Neural progenitor cell (in vitro differentiated cells): ENCODE measurements around the gene TBL2. TPM values are rescaled to one million over a fixed set of nuclear protein-coding genes. Genes with fewer than 3 reads are reported as not detected.

Experiments
- DNase-seq: peaks from one replicate; pipeline ENCODE4 v3.0.0-alpha.2; 2016; ENCODE audit warnings: low spot score
- H2AFZ ChIP-seq: fragments of 200-600 bp; sonication (generic); replicated peaks from 2 replicates; pipeline ENCODE4 v1.6.1; 2016; ENCODE audit warnings: antibody characterized with exemption
- H3F3A ChIP-seq: fragments of 200-600 bp; sonication (generic); 2 replicates; pipeline ENCODE4 v1.6.1; 2016; ENCODE audit warnings: antibody characterized with exemption, low read depth
- H3K27ac ChIP-seq: fragments of 200-600 bp; sonication (generic); 2 replicates; pipeline ENCODE4 v1.5.1; 2016; ENCODE audit warnings: mild to moderate bottlenecking
- H3K27me3 ChIP-seq: fragments of 200-600 bp; sonication (generic); 2 replicates; pipeline ENCODE4 v1.6.1; 2016; ENCODE audit warnings: mild to moderate bottlenecking, moderate library complexity
- H3K36me3 ChIP-seq: fragments of 200-600 bp; sonication (generic); 2 replicates; pipeline ENCODE4 v1.5.1; 2016
- H3K4me1 ChIP-seq: fragments of 200-600 bp; sonication (generic); 2 replicates; pipeline ENCODE4 v1.6.1; 2016; ENCODE audit warnings: mixed run types
- H3K4me2 ChIP-seq: fragments of 200-600 bp; sonication (generic); 2 replicates; pipeline ENCODE4 v1.6.1; 2016
- H3K4me3 ChIP-seq: fragments of 200-600 bp; sonication (generic); 2 replicates; pipeline ENCODE4 v1.5.1; 2016
- H3K79me2 ChIP-seq: fragments of 200-600 bp; sonication (generic); 2 replicates; pipeline ENCODE4 v1.6.1; 2016; ENCODE audit warnings: low read depth
- H3K9ac ChIP-seq: fragments of 200-600 bp; sonication (generic); 2 replicates; pipeline ENCODE4 v1.6.1; 2016
- H3K9me3 ChIP-seq: fragments of 200-600 bp; sonication (generic); 2 replicates; pipeline ENCODE4 v1.5.1; 2016; ENCODE audit warnings: low read depth
- H4K20me1 ChIP-seq: fragments of 200-600 bp; sonication (generic); 2 replicates; pipeline ENCODE4 v1.6.1; 2016; ENCODE audit warnings: low read depth
- H3K27ac Mint-ChIP-seq: 3 replicates; pipeline ENCODE4 v1.8.0; 2021; ENCODE audit warnings: mixed read lengths
- H3K27me3 Mint-ChIP-seq: 2 replicates; pipeline ENCODE4 v1.8.0; 2022; ENCODE audit warnings: low read depth, mild to moderate bottlenecking, inconsistent platforms, moderate library complexity, mixed read lengths; ENCODE audit not compliant: insufficient read depth
- H3K36me3 Mint-ChIP-seq: 3 replicates; pipeline ENCODE4 v1.8.0; 2021; ENCODE audit warnings: mixed read lengths
- H3K4me1 Mint-ChIP-seq: 3 replicates; pipeline ENCODE4 v1.8.0; 2021; ENCODE audit warnings: mixed read lengths
- H3K4me3 Mint-ChIP-seq: 3 replicates; pipeline ENCODE4 v1.8.0; 2021; ENCODE audit warnings: mild to moderate bottlenecking, moderate library complexity, mixed read lengths
- H3K9me3 Mint-ChIP-seq: 3 replicates; pipeline ENCODE4 v1.8.0; 2020; ENCODE audit warnings: mixed read lengths
- CTCF ChIP-seq: fragments of 200-600 bp; sonication (generic); IDR thresholded peaks from 2 replicates; pipeline ENCODE4 v1.5.1; 2017; ENCODE audit warnings: antibody characterized with exemption, mild to moderate bottlenecking
- EZH2 ChIP-seq: fragments of 200-600 bp; sonication (generic); IDR thresholded peaks from 2 replicates; pipeline ENCODE4 v1.6.1; 2017; ENCODE audit warnings: antibody characterized with exemption, mild to moderate bottlenecking, moderate library complexity
- EZH2phosphoT487 ChIP-seq: fragments of 200-600 bp; sonication (generic); IDR thresholded peaks from 2 replicates; pipeline ENCODE4 v1.6.1; 2017; ENCODE audit warnings: antibody characterized with exemption
- total RNA-seq: library from RNA; depleted of rRNA; stranded (reverse); fragments of >200 nt; gene quantifications from 2 replicates; pipeline ENCODE4 v1.2.3, GENCODE V29; 2015; ENCODE audit warnings: low replicate concordance

Gene TBL2
- total RNA-seq, 1 donor from 2014 or later = 29.0 TPM

DNA sequence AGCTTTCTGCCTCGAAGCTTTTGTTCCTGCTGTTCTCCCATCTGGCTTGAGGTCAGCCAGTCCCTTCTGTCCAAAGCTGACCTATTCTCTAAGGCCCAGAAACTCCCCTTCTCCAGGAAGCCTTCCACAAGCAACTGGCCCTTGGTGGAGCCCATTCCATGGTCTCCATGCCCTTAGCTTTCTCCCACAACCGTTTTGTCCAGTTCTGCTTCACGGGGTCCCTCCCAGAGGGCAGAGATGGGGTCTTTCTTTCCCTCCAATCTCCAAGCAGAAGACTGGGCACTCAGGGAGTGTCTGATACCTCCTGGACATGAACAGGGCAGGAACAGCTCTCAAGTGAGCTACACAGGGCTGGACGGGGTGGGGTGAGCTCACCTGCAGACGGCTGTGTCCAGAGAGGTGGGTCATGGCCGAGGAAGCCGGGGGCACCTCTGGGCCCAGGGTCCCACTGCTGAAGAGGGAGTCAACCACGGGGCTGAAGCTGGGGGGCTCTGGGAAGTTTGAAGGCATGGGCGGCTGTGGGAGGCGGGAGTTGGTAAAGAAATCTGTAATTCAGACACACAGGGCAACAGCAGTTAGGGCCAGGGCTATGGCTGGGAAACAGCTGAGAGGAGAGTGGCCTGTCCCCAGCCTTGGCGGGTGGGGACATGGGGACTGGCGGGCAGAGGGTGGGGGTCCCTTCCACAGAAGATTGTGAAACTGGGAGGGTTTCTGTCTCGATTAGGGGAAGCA lies 20.9 kb upstream of the TBL2 start:
- Histone ChIP-seq H3K36me3 (no peaks in the 10 kb centered on the region), H3K4me2 (no peak overlapping the region), H3K9me3 (no peaks in the 10 kb centered on the region), H2AFZ (no peak overlapping the region), H3K27me3 (no peaks in the 10 kb centered on the region), H3K4me3 (no peak overlapping the region), H3K4me1 (peaks cover 17% of the 10 kb centered on the region), H3K9ac (no peak overlapping the region), H3F3A (no peaks in the 10 kb centered on the region), H4K20me1 (no peaks in the 10 kb centered on the region), H3K79me2 (no peaks in the 10 kb centered on the region), H3K27ac (no peak overlapping the region)
- no peaks in the 10 kb centered on the region for H3K4me1 Mint-ChIP-seq
- no peak for DNase-seq
- H3K36me3 Mint-ChIP-seq = no peaks in the 10 kb centered on the region
- no peaks in the 10 kb centered on the region for H3K9me3 Mint-ChIP-seq
- H3K4me3 Mint-ChIP-seq = no peak overlapping the region
- no peak overlapping the region for H3K27ac Mint-ChIP-seq
- TF ChIP-seq CTCF (no peak), EZH2phosphoT487 (no peak), EZH2 (no peak)
- peaks cover 14% of the 10 kb centered on the region for H3K27me3 Mint-ChIP-seq

GRCh38 chr7:73597978-73598782 lies 19.8 kb upstream of the TBL2 start:
- H3K9me3 ChIP-seq = no peaks in the 10 kb centered on the region
- peak overlapping the region; percentile 2 for H3K4me3 Mint-ChIP-seq
- H3K9ac ChIP-seq = no peak overlapping the region
- no peak for TF ChIP-seq CTCF
- no peak for TF ChIP-seq EZH2phosphoT487
- H3K27me3 ChIP-seq = no peaks in the 10 kb centered on the region
- H3K79me2 ChIP-seq = no peaks in the 10 kb centered on the region
- H3K4me2 ChIP-seq = no peak overlapping the region
- no peak overlapping the region for H2AFZ ChIP-seq
- peaks cover 14% of the 10 kb centered on the region for H3K27me3 Mint-ChIP-seq
- H3K4me1 ChIP-seq = peaks cover 13% of the 10 kb centered on the region
- no peak for DNase-seq
- H4K20me1 ChIP-seq = no peaks in the 10 kb centered on the region
- H3K27ac Mint-ChIP-seq = no peak overlapping the region
- no peak overlapping the region for H3K4me3 ChIP-seq
- no peaks in the 10 kb centered on the region for H3K4me1 Mint-ChIP-seq
- no peaks in the 10 kb centered on the region for H3K36me3 Mint-ChIP-seq
- H3K36me3 ChIP-seq = no peaks in the 10 kb centered on the region
- H3F3A ChIP-seq = no peaks in the 10 kb centered on the region
- H3K9me3 Mint-ChIP-seq = no peaks in the 10 kb centered on the region
- no peak overlapping the region for H3K27ac ChIP-seq

- H3K36me3 Mint-ChIP-seq = no peaks in the 10 kb centered on the region
- no peaks in the 10 kb centered on the region for H3K4me1 Mint-ChIP-seq
- Histone ChIP-seq H3K27me3 (no peaks in the 10 kb centered on the region), H3K36me3 (no peaks in the 10 kb centered on the region), H2AFZ (no peak overlapping the region), H3K4me1 (peaks cover 11% of the 10 kb centered on the region), H3K4me3 (no peak overlapping the region), H3F3A (no peaks in the 10 kb centered on the region), H3K9me3 (no peaks in the 10 kb centered on the region), H3K79me2 (no peaks in the 10 kb centered on the region), H3K9ac (no peak overlapping the region), H3K27ac (no peak overlapping the region), H3K4me2 (no peak overlapping the region), H4K20me1 (no peaks in the 10 kb centered on the region)
- H3K27ac Mint-ChIP-seq = no peak overlapping the region
- no peak for TF ChIP-seq EZH2phosphoT487
- no peak for TF ChIP-seq EZH2
- TF ChIP-seq CTCF = no peak
- H3K27me3 Mint-ChIP-seq = peaks cover 14% of the 10 kb centered on the region
- H3K4me3 Mint-ChIP-seq = no peak overlapping the region
- H3K9me3 Mint-ChIP-seq = no peaks in the 10 kb centered on the region
- no peak for DNase-seq
Measured at GRCh38 chr7:73596191-73597065, 18.0 kb upstream of the TBL2 start.
